GM12865 (cell line): ENCODE data around the gene GANC.
"Not testable (repeated sequence)": the region's sequence is repeated elsewhere in the genome, so short reads cannot be mapped to it uniquely, and the experiment has no call there.

Source experiments
- DNase-seq: peaks from one replicate; pipeline ENCODE4 v3.0.0; 2010; ENCODE audit warnings: low read depth
- H3K4me3 ChIP-seq: 2 replicates; pipeline ENCODE4 v1.5.1; 2011; ENCODE audit warnings: mild to moderate bottlenecking, low read depth, low read length, control low read depth
- CTCF ChIP-seq: IDR thresholded peaks from 2 replicates; pipeline ENCODE4 v1.5.1; 2011; ENCODE audit warnings: low read length, control low read depth, low read depth, inconsistent platforms; ENCODE audit not compliant: insufficient read depth; ENCODE audit errors: missing control alignments

Gene GANC

GRCh38 chr15:42306681-42307080 lies 33.7 kb downstream of the GANC start:
- no peak for DNase-seq
- TF ChIP-seq CTCF: no peak
- H3K4me3 ChIP-seq: no peak overlapping the region

- H3K4me3 ChIP-seq: no peak overlapping the region
- no peak for DNase-seq
- no peak for TF ChIP-seq CTCF
Observed at GRCh38 chr15:42313463-42313862, 40.5 kb downstream of the GANC start.

- DNase-seq: no peak
- TF ChIP-seq CTCF: no peak
- no peak overlapping the region for H3K4me3 ChIP-seq
Observed at GRCh38 chr15:42314818-42315217, 41.8 kb downstream of the GANC start.

- DNase-seq: no peak
- H3K4me3 ChIP-seq: no peak overlapping the region
- TF ChIP-seq CTCF: no peak
Observed at GRCh38 chr15:42315521-42315920, 42.5 kb downstream of the GANC start.

- not testable (repeated sequence) for DNase-seq, H3K4me3 ChIP-seq
Observed at GRCh38 chr15:42316282-42316805, 43.3 kb downstream of the GANC start.

- no peak for TF ChIP-seq CTCF
- no peak overlapping the region for H3K4me3 ChIP-seq
- no peak for DNase-seq
Observed at GRCh38 chr15:42319206-42319605, 46.2 kb downstream of the GANC start.

GRCh38 chr15:42324308-42324707 lies 51.3 kb downstream of the GANC start:
- TF ChIP-seq CTCF: no peak
- DNase-seq: no peak
- no peak overlapping the region for H3K4me3 ChIP-seq

- H3K4me3 ChIP-seq: no peak overlapping the region
- no peak for TF ChIP-seq CTCF
- DNase-seq: no peak
Observed at GRCh38 chr15:42329161-42329560, 56.2 kb downstream of the GANC start.
